GM21390 (cell line): Measurements from ENCODE around the gene ICA1.

Source experiments
- ATAC-seq: cut with Tn5 transposase; IDR thresholded peaks from one replicate; pipeline ENCODE4 v1.9.1; 2021; ENCODE audit not compliant: unreplicated experiment

Gene ICA1

GRCh38 chr7:8135417-8135816 is 126.5 kb downstream of the ICA1 start:
- no peak for ATAC-seq

DNA sequence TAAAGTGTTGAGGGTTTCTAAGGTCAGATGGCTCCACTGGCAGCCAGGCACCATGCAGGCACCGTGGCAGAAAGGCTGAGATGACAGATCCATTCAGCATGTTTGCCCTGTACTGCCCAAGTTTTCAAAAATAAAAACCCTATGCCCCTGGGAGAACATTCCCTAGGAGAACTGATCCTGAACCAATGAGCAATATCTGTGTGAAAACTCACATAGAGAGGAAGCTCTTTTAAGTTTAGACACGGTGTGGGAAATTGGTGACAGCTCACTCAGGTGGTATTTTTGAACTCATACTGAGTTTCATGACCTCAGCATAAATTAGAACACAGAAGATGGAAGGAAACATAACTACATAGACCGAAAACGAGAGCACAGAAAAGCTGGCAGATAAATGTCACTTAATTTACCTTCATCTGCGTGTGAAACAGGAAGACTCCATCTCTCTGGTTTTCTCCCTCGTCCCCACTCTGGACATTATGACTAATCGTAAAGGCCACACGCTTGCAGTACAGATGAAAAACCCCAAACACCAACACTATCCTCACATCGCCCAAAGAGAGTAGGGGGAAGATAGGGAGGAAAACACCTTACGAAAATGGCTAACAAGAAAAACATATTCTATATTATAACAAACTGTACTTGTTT is 127.8 kb downstream of the ICA1 start:
- peak; percentile 60 for ATAC-seq

DNA sequence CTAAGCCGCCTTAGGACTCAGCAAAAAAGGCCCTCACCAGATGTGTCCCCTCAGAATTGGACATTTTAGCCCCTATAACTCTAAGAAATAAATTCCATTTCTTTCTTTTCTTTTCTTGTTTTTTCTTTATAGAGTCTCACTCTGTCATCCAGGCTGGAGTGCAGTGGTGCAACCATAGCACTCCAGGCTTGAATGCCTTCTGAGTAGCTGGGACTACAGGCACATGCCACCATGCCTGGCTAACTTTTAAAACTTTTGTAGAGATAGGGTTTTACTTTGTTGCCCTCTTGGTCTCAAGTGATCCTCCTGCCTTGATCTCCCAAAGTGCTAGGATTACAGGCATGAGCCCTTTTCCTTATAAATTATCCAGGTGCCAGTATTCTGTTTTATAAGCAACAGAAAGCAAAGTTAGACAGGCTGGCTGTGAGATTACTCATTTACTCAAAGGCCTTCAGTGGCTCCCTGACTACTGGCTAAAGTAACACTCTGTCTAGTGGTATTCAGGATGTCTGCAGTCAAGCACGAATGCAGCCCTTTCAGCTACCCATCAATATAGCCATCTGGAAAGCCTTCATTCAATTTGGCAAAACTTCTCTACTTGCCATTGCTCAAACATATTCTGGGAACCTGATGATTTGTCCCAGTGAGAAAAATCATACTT is 128.6 kb downstream of the ICA1 start:
- ATAC-seq: peak; percentile 18

DNA sequence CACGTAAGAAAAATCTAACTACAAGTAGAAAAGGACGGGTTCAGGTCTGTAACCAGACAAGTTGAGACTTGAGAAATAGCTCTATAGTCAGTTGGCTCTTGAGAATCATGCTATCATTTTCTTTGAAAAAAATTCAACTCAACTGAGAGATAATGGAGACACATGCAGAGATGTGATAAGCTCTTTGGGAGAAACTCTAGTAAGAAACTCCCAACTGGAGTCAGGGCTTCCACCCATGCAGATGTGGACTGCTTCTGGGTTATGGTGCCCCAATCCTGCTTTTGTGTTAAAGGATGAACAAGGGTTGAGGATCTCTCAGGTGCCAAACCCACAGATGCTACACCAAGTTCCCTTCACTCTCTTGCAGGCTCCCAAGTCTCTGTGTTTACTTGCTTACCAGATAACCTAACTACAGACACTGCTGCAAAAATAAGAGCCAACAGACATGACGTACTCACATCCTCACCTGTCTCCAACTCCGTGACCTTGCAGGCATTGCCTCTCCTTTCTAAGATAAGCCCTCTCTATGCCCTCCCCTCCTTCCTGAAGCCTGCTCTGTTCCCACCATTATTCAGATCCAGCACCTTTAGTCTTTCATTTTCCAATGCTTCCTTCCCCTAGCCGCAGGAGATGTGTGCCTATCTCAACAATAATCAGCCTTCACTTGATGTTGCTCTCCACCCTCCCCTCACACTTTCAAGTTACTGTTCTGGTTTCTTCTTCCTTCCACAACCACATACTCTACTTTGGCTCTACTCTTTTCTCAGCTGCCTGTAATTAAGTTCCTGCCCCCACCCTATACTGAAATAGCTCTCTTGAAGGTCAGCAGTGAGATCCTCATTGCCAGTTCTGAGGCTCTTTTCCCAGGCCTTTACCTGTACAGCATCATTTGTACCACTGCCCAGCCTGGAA is 130.0 kb downstream of the ICA1 start:
- ATAC-seq: peak; percentile 61

- ATAC-seq: no peak
These were observed 131.3 kb downstream of the ICA1 start for GRCh38 chr7:8130663-8131062.

- no peak for ATAC-seq
These were observed 132.7 kb downstream of the ICA1 start for GRCh38 chr7:8129318-8129659.

- no peak for ATAC-seq
These were observed 133.3 kb downstream of the ICA1 start for GRCh38 chr7:8128449-8129317.

DNA sequence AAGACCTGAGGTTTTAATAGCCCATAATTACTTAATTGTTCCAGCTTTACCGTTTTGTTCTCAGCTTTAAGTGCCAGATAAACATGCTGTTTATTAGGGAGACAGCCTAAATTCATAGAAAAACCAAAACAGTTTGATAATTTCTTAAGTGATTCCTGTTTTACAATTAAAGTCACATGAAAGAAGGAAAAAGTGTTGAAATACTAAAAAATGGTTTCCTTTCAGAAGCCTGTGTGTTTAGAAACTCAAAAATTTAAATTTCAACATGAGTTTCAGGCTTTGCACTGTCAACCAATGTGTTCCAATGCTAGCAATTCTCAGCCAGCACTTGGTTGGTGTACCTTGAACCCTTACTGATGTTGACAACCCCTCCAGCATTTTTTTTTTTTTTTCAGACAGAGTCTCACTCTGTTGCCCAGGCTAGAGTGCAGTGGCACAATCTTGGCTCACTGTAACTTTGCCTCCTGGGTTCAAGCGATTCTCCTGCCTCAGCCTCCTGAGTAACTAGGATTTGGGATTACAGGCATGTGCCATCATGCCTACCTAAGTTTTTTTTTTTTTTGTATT is 135.3 kb downstream of the ICA1 start:
- ATAC-seq: no peak

- peak; percentile 67 for ATAC-seq
These were observed 136.1 kb downstream of the ICA1 start for GRCh38 chr7:8125680-8126444.

DNA sequence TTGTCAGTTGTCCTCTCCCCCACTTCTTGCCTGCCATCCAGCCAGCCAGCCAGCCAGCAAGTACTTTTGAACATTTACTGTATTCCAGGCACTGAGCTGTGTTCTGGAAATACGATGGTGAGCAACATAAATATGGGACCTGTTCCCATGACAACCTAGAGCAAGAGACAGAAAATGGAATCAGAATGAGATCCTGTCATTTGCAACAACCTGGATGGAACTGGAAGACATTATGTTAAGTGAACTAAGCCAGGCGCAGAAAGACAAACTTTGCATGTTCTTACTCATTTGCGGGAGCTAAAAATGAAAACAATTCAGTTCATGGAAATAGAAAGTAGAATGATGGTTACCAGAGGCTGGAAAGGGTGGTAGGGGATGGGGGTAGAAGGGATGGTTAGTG is 140.7 kb downstream of the ICA1 start:
- no peak for ATAC-seq

DNA sequence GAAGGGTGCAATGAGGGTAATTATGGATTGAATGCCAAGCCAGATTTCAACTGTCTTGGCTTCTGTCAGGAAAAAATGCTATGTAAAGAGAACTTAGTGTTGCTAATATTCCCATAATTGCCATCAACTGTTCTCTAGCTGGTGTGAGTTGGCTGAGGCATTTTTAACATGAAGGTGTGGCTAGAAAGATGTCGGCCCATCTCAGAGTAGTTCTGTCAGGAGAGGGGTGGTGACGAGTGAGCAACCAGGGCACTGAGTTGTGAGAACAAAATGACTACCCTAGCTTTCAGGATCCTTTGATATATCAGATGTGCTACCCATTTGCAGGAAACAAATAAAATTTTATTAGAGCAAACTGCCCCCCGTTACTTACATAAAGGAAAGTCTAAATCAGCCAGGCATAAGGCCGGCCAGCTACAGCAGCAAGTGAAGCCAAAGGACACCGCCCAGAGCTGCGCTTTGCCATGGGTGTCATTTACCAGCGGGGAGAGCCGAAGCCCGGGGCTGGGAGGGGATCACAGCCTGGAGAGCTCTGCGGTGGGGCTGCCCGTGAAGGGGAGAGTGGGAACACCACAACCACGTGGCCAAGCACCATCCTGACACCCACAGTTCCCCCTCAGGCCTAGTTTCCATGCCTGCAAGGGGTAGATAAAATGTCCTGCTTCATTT is 141.4 kb downstream of the ICA1 start:
- no peak for ATAC-seq

DNA sequence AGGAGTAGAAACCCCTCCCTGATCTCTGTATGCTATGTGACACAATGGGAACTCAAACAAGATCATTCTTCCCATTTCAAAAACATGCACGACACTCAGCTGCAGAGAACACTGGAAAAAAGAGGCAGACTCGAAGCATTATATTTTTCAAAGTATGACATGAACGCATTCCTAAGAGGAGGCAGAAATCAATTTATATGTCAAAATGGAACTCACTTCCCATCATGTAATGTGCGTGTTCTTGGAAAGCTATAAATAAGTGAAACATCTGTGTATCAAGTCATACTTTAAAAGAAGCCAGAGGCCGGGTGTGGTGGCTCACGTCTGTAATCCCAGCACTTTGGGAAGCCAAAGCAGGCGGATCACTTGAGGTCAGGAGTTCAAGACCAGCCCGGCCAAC is 142.7 kb downstream of the ICA1 start:
- no peak for ATAC-seq

- ATAC-seq: no peak
These were observed 144.8 kb downstream of the ICA1 start for GRCh38 chr7:8117195-8117594.

DNA sequence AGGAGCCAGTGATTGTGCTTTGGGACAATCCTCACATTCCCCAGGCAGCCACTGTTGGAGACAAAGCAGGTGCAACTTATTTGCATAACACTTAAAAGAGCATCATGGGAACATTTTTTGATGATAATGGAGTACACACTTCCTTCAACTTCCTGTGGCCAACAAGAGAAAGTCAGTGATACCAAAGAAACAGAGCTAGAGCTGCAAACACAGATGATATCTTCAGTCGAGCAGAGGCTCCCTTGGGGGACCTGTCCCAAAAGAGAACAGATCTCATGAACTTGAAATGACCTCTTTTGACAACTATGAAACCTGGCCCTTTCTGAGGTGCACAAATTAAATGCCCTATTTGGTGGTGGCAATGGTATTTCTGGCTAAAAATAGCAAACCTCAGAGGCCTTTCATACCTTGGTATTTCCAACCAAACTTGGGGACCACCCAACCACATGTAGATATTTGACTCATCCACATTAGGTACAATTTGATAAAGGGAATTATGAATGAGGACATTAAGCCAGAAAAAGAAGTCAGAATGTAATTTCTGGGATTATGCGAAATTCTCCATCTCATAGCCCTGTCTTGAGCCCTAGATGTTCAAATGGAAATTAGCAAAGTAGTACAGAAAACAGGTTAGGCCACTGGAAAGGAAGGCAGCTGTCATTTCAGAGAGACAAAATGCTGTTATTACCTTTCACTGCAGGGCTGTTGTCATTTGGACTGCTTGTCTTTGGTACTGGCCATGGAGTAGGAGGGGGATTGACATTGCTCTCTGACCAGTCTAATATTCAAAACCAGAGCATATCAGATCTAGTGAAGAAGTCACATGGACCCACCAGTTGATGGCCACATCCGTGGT is 146.2 kb downstream of the ICA1 start:
- ATAC-seq: peak; percentile 89

- peak; percentile 31 for ATAC-seq
These were observed 147.8 kb downstream of the ICA1 start for GRCh38 chr7:8114175-8114574.

GRCh38 chr7:8113184-8113583 is 148.8 kb downstream of the ICA1 start:
- no peak for ATAC-seq

DNA sequence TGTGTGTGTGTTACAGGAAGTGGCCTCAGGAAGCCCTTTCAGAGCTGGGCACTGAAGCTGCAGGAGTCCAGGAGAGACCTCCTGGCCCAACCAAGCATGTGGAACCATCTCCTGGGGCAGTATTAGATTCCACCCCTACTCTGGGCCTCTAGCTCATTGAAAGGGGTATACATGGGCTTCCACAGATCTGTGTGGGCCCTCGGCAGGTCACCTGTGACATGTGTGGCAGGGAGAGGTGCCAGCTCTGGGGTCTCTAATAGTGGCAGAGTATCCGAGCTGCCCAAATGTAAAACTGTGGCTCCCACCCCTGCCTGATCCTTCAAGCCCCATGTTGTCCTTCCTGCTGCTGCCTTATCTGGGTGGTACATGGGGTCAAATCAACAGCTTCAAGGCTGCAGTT is 149.3 kb downstream of the ICA1 start:
- ATAC-seq: no peak

- no peak for ATAC-seq
These were observed 150.5 kb downstream of the ICA1 start for GRCh38 chr7:8111282-8111960.
